ENCODE results near the gene MT1HL1.

DNA sequence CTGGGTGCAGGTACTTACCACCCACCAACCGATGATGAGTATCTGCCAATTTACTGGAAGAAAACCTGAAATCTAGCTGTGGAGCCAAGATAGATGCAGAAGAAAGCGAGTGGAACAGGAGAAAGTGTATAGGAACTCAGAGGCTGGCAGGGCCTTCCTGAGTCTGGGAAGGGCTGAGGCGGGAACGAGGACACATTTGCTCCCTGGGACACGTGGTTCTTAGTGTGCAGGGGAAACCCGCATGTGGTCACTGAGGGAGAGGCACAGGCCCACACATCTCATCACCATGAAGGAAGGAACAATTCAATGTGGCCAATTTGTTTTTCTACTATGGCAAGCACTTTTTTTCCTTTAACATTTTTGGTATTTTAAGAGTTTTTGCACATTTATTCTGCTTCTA is 45.9 kb upstream of the MT1HL1 start:
- TF ChIP-seq, protein P1, sequence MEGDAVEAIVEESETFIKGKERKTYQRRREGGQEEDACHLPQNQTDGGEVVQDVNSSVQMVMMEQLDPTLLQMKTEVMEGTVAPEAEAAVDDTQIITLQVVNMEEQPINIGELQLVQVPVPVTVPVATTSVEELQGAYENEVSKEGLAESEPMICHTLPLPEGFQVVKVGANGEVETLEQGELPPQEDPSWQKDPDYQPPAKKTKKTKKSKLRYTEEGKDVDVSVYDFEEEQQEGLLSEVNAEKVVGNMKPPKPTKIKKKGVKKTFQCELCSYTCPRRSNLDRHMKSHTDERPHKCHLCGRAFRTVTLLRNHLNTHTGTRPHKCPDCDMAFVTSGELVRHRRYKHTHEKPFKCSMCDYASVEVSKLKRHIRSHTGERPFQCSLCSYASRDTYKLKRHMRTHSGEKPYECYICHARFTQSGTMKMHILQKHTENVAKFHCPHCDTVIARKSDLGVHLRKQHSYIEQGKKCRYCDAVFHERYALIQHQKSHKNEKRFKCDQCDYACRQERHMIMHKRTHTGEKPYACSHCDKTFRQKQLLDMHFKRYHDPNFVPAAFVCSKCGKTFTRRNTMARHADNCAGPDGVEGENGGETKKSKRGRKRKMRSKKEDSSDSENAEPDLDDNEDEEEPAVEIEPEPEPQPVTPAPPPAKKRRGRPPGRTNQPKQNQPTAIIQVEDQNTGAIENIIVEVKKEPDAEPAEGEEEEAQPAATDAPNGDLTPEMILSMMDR (IDR thresholded peaks at IDR 0.05; ENCODE audit: low read length): no peak
- no peak for TF ChIP-seq EZH2 (IDR thresholded peaks at IDR 0.05; ENCODE audit: borderline replicate concordance, low read length)
